Measurements from ENCODE around the gene BMP8A.
"Not testable (repeated sequence)": the region's sequence is repeated elsewhere in the genome, so short reads cannot be mapped to it uniquely, and the experiment has no call there.

Gene BMP8A

GRCh38 chr1:39484564-39484963, 6.9 kb upstream of the BMP8A start:
- DNase-seq, result no peak

GRCh38 chr1:39485046-39485803, 6.2 kb upstream of the BMP8A start:
- no peak for DNase-seq

- no peak for DNase-seq
Observed at GRCh38 chr1:39488012-39488545, 3.4 kb upstream of the BMP8A start.

- DNase-seq, result no peak
Observed at GRCh38 chr1:39488793-39489566, 2.5 kb upstream of the BMP8A start.

GRCh38 chr1:39489567-39490239, 1.7 kb upstream of the BMP8A start:
- DNase-seq, result no peak

- DNase-seq, result peak in 1 of 2 donors; percentile 29
Observed at GRCh38 chr1:39490596-39491145, 765 bp upstream of the BMP8A start.

- not testable (repeated sequence) for DNase-seq
Observed at GRCh38 chr1:39492118-39493042, 944 bp downstream of the BMP8A start.

GRCh38 chr1:39493043-39493810, 1.8 kb downstream of the BMP8A start:
- DNase-seq, result not testable (repeated sequence)

GRCh38 chr1:39494671-39495410, 3.4 kb downstream of the BMP8A start:
- no peak for DNase-seq

- DNase-seq, result not testable (repeated sequence)
Observed at GRCh38 chr1:39496520-39496919, 5.1 kb downstream of the BMP8A start.

- DNase-seq, result no peak
Observed at GRCh38 chr1:39497585-39497984, 6.1 kb downstream of the BMP8A start.

GRCh38 chr1:39498096-39498710, 6.8 kb downstream of the BMP8A start:
- not testable (repeated sequence) for DNase-seq

GRCh38 chr1:39498821-39499220, 7.4 kb downstream of the BMP8A start:
- DNase-seq, result not testable (repeated sequence)

- DNase-seq, result no peak
Observed at GRCh38 chr1:39499668-39500067, 8.2 kb downstream of the BMP8A start.

- DNase-seq, result no peak
Observed at GRCh38 chr1:39500862-39501389, 9.5 kb downstream of the BMP8A start.

GRCh38 chr1:39501666-39502065, 10.2 kb downstream of the BMP8A start:
- DNase-seq, result no peak

- not testable (repeated sequence) for DNase-seq
Observed at GRCh38 chr1:39504436-39504835, 13.0 kb downstream of the BMP8A start.

GRCh38 chr1:39505289-39505688, 13.9 kb downstream of the BMP8A start:
- no peak for DNase-seq

- no peak for DNase-seq
Observed at GRCh38 chr1:39507230-39507928, 15.9 kb downstream of the BMP8A start.
